ENCODE measurements around the gene LSAMP. TPM values are rescaled to one million over a fixed set of nuclear protein-coding genes. Genes with fewer than 3 reads are reported as not detected.

Gene LSAMP
- polyA plus RNA-seq, 1 of the 3 experiments (the other 2 are of a cell fraction) = 6.6 TPM

DNA sequence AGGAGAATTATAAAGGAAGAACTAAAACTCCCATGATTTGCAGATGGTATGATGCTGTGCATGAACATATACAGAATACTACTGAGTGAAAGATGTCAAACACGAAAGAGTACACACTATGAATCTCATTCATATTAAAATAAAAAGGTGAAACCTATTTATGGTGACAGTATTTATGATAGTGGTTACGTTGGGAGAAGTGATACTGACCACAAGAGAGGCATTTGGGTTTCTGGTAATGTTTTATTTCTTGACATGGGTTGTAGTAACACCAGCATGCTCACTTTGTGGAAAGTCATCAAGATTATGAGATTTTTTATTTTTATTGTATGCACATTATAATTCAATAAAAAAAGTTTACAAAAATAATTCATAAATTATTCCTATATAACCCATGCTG is 498.0 kb downstream of the LSAMP start:
- H3K9me3 ChIP-seq = no peaks in the 10 kb centered on the region
- no peaks in the 10 kb centered on the region for H4K20me1 ChIP-seq (ENCODE audit: insufficient read depth)
- H3K36me3 ChIP-seq (replicated peaks in 1 of 2; ENCODE audit: control insufficient read depth in 1 of 2, insufficient read depth in 2 of 2, low read length in 1 of 2) = no peaks in the 10 kb centered on the region
- no peaks in the 10 kb centered on the region for H3K9me2 ChIP-seq
- DNase-seq = no peak
- no peak overlapping the region for H3K9ac ChIP-seq
- 47% methylated on average over 2 of the region's 2 CpGs for WGBS (ENCODE audit: low lambda C conversion rate)
- H3K4me2 ChIP-seq = no peak overlapping the region
- H2AFZ ChIP-seq (ENCODE audit: low read depth) = no peak overlapping the region
- no peaks in the 10 kb centered on the region for H3K79me2 ChIP-seq (ENCODE audit: insufficient read depth)
- no peak overlapping the region for H3K4me3 ChIP-seq (ENCODE audit: low read depth in 2 of 2, low read length in 1 of 2)
- no peak for TF ChIP-seq RXRA (IDR thresholded peaks at IDR 0.05; ENCODE audit: borderline replicate concordance, low read depth)
- TF ChIP-seq FOSL2 (IDR thresholded peaks at IDR 0.05; ENCODE audit: borderline replicate concordance, low read depth) = no peak
- no peak for TF ChIP-seq RFX5 (IDR thresholded peaks at IDR 0.05; ENCODE audit: low read length)
- TF ChIP-seq EP300 (IDR thresholded peaks at IDR 0.05; ENCODE audit: borderline replicate concordance in 1 of 2, low read depth in 1 of 2, low read length in 1 of 2) = no peak
- no peak for TF ChIP-seq RAD21 (IDR thresholded peaks at IDR 0.05; ENCODE audit: low read length)
- no peak for TF ChIP-seq POLR2AphosphoS5 (IDR thresholded peaks at IDR 0.05; ENCODE audit: low read depth, low read length)
- no peak for TF ChIP-seq EZH2phosphoT487 (IDR thresholded peaks at IDR 0.05; ENCODE audit: borderline replicate concordance, low read depth)
- TF ChIP-seq NRF1 (IDR thresholded peaks at IDR 0.05; ENCODE audit: low read depth, low read length) = no peak
- CTCF ChIA-PET = interaction anchor here (1.2 kb wide), 1 partner anchor 11 kb away, joined by 4 read pairs; no protein-coding TSS in a partner anchor
- no peaks in the 10 kb centered on the region for H3F3A ChIP-seq (replicated peaks; ENCODE audit: insufficient read depth)
- H3K27me3 ChIP-seq (ENCODE audit: insufficient read depth) = no peaks in the 10 kb centered on the region
- H3K27ac ChIP-seq (ENCODE audit: low read depth in 2 of 2, low read length in 1 of 2) = no peak overlapping the region
- no peaks in the 10 kb centered on the region; a peak in 2 of 4 replicates for H3K4me1 ChIP-seq (ENCODE audit: control insufficient read depth in 1 of 2, insufficient read depth in 2 of 2, low read depth in 1 of 2, low read length in 1 of 2)
- POLR2A ChIA-PET = no interaction called here

GRCh38 chr3:115943579-115943978 is 501.7 kb downstream of the LSAMP start:
- no peak overlapping the region for H2AFZ ChIP-seq (ENCODE audit: low read depth)
- no peaks in the 10 kb centered on the region for H3K27me3 ChIP-seq (ENCODE audit: insufficient read depth)
- no peaks in the 10 kb centered on the region for H3K79me2 ChIP-seq (ENCODE audit: insufficient read depth)
- H3K9ac ChIP-seq = no peak overlapping the region
- H3K4me1 ChIP-seq (ENCODE audit: control insufficient read depth in 1 of 2, insufficient read depth in 2 of 2, low read depth in 1 of 2, low read length in 1 of 2) = no peaks in the 10 kb centered on the region; a peak in 2 of 4 replicates
- CTCF ChIA-PET = interaction anchor here (0.8 to 1.9 kb wide), 3 partner anchors 10 to 107 kb away, joined by 3 to 6 read pairs (median 4); no protein-coding TSS in a partner anchor
- no peak overlapping the region for H3K27ac ChIP-seq (ENCODE audit: low read depth in 2 of 2, low read length in 1 of 2)
- H3F3A ChIP-seq (replicated peaks; ENCODE audit: insufficient read depth) = no peaks in the 10 kb centered on the region
- no peaks in the 10 kb centered on the region for H3K9me3 ChIP-seq
- H3K4me2 ChIP-seq = no peak overlapping the region
- TF ChIP-seq ELF1 (IDR thresholded peaks at IDR 0.05) = no peak
- TF ChIP-seq FOSL2 (IDR thresholded peaks at IDR 0.05; ENCODE audit: borderline replicate concordance, low read depth) = no peak
- no peak for TF ChIP-seq GATA2 (CRISPR knock-in tag; IDR thresholded peaks at IDR 0.05)
- TF ChIP-seq EP300 (IDR thresholded peaks at IDR 0.05; ENCODE audit: borderline replicate concordance in 1 of 2, low read depth in 1 of 2, low read length in 1 of 2) = no peak
- no peak for TF ChIP-seq RCOR1 (IDR thresholded peaks at IDR 0.05; ENCODE audit: low read length)
- TF ChIP-seq TAF1 (IDR thresholded peaks at IDR 0.05; ENCODE audit: borderline replicate concordance, low read depth, low read length) = no peak
- no peak for TF ChIP-seq REST (IDR thresholded peaks at IDR 0.05; ENCODE audit: low read depth, low read length)
- no peak for TF ChIP-seq FOXM1 (IDR thresholded peaks at IDR 0.05; ENCODE audit: low read depth)
- TF ChIP-seq TEAD4 (IDR thresholded peaks at IDR 0.05; ENCODE audit: borderline replicate concordance, insufficient read depth) = no peak
- TF ChIP-seq NFIC (IDR thresholded peaks at IDR 0.05; ENCODE audit: borderline replicate concordance) = no peak
- TF ChIP-seq MXI1 (IDR thresholded peaks at IDR 0.05; ENCODE audit: low read depth, low read length) = no peak
- TF ChIP-seq TCF12 (IDR thresholded peaks at IDR 0.05) = no peak
- TF ChIP-seq, protein P1, sequence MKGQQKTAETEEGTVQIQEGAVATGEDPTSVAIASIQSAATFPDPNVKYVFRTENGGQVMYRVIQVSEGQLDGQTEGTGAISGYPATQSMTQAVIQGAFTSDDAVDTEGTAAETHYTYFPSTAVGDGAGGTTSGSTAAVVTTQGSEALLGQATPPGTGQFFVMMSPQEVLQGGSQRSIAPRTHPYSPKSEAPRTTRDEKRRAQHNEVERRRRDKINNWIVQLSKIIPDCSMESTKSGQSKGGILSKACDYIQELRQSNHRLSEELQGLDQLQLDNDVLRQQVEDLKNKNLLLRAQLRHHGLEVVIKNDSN (IDR thresholded peaks at IDR 0.05; ENCODE audit: borderline replicate concordance, low read depth) = no peak
- TF ChIP-seq IRF3 (IDR thresholded peaks at IDR 0.05; ENCODE audit: low read depth, low read length) = no peak
- no peak for TF ChIP-seq POLR2AphosphoS5 (IDR thresholded peaks at IDR 0.05; ENCODE audit: low read depth, low read length)
- H3K36me3 ChIP-seq (replicated peaks in 1 of 2; ENCODE audit: control insufficient read depth in 1 of 2, insufficient read depth in 2 of 2, low read length in 1 of 2) = no peaks in the 10 kb centered on the region
- H3K4me3 ChIP-seq (ENCODE audit: low read depth in 2 of 2, low read length in 1 of 2) = no peak overlapping the region
- POLR2A ChIA-PET = no interaction called here
- DNase-seq = no peak
- no peaks in the 10 kb centered on the region for H3K9me2 ChIP-seq
- no peaks in the 10 kb centered on the region for H4K20me1 ChIP-seq (ENCODE audit: insufficient read depth)
- 71% methylated on average over 3 of the region's 3 CpGs for WGBS (ENCODE audit: low lambda C conversion rate)

All from SK-N-SH (cell line).